SK-N-SH (cell line): ENCODE measurements around the gene LSS. TPM values are rescaled to one million over a fixed set of nuclear protein-coding genes. Genes with fewer than 3 reads are reported as not detected.

Experiments
- CTCF ChIA-PET: fragments of 300-600, 350-600 bp; formaldehyde crosslinking; extraction: SDS; loops from one replicate; lab custom pipeline; 2021; lab: Yijun Ruan, JAX
- POLR2A ChIA-PET: fragments of 350-600 bp; sonication (Branson Sonifier 250); formaldehyde crosslinking; extraction: SDS; loops from one replicate; lab custom pipeline; 2020; ENCODE audit warnings: antibody characterized with exemption, inconsistent platforms; lab: Yijun Ruan, JAX
- DNase-seq: peaks from one replicate; pipeline ENCODE4 v3.0.0; 2012
- H2AFZ ChIP-seq: fragments of 200-600 bp; sonication (generic); 2 replicates; pipeline ENCODE4 v1.8.1; 2016; ENCODE audit warnings: antibody characterized with exemption, mild to moderate bottlenecking, low read depth
- H3F3A ChIP-seq: fragments of 200-600 bp; sonication (generic); replicated peaks from 2 replicates; pipeline ENCODE3; 2016; ENCODE audit warnings: antibody characterized with exemption, mild to moderate bottlenecking; ENCODE audit not compliant: insufficient read depth
- H3K27ac ChIP-seq, 2 experiments: fragments of 200-500 bp in 1 of 2; fragments of 200-600 bp in 1 of 2; sonication (Bioruptor generic) in 1 of 2; sonication (generic), shearing (Covaris generic) in 1 of 2; 2 replicates each; pipeline versions ENCODE4 v1.5.1 to v1.6.1; 2014 to 2016; ENCODE audit warnings: low read depth in 2 of 2, inconsistent platforms in 1 of 2, low read length in 1 of 2, mild to moderate bottlenecking in 1 of 2, mixed read lengths in 1 of 2
- H3K27me3 ChIP-seq: fragments of 200-600 bp; sonication (generic), shearing (Covaris generic); 2 replicates; pipeline ENCODE4 v1.6.1; 2016; ENCODE audit warnings: mixed run types; ENCODE audit not compliant: insufficient read depth
- H3K36me3 ChIP-seq, 2 experiments: fragments of 200-500 bp in 1 of 2; fragments of 200-600 bp in 1 of 2; sonication (Bioruptor generic) in 1 of 2; sonication (generic) in 1 of 2; replicated peaks in 1 of 2; 2 replicates each; pipeline versions ENCODE3 to v1.5.1; 2014 to 2016; ENCODE audit warnings: low read length in 1 of 2, mild to moderate bottlenecking in 1 of 2; ENCODE audit not compliant: insufficient read depth in 2 of 2, control insufficient read depth in 1 of 2
- H3K4me1 ChIP-seq, 2 experiments: fragments of 200-500 bp in 1 of 2; fragments of 200-600 bp in 1 of 2; sonication (Bioruptor generic) in 1 of 2; sonication (generic), shearing (Covaris generic) in 1 of 2; 2 replicates each; pipeline versions ENCODE4 v1.5.1 to v1.6.1; 2014 to 2016; ENCODE audit warnings: low read depth in 1 of 2, low read length in 1 of 2, mixed run types in 1 of 2; ENCODE audit not compliant: insufficient read depth in 2 of 2, control insufficient read depth in 1 of 2
- H3K4me2 ChIP-seq: fragments of 200-600 bp; sonication (generic), shearing (Covaris generic); 2 replicates; pipeline ENCODE4 v1.6.1; 2017; ENCODE audit warnings: mixed run types
- H3K4me3 ChIP-seq, 2 experiments: fragments of 200-500 bp in 1 of 2; fragments of 200-600 bp in 1 of 2; sonication (Bioruptor generic) in 1 of 2; sonication (generic), shearing (Covaris generic) in 1 of 2; 2 replicates each; pipeline versions ENCODE4 v1.5.1 to v1.8.1; 2014 to 2016; ENCODE audit warnings: low read depth in 2 of 2, inconsistent platforms in 1 of 2, low read length in 1 of 2, mild to moderate bottlenecking in 1 of 2, mixed read lengths in 1 of 2, moderate library complexity in 1 of 2
- H3K79me2 ChIP-seq: fragments of 200-600 bp; sonication (generic); 2 replicates; pipeline ENCODE4 v1.8.1; 2017; ENCODE audit warnings: mild to moderate bottlenecking; ENCODE audit not compliant: insufficient read depth
- H3K9ac ChIP-seq: fragments of 200-600 bp; sonication (generic); 2 replicates; pipeline ENCODE4 v1.6.1; 2017; ENCODE audit warnings: mixed run types
- H3K9me2 ChIP-seq: fragments of 200-600 bp; sonication (generic); 2 replicates; pipeline ENCODE4 v1.6.1; 2017; ENCODE audit warnings: mixed run types
- H3K9me3 ChIP-seq: fragments of 200-600 bp; sonication (generic); 2 replicates; pipeline ENCODE4 v1.6.1; 2017; ENCODE audit warnings: mixed run types, mild to moderate bottlenecking, moderate library complexity
- H4K20me1 ChIP-seq: fragments of 200-600 bp; sonication (generic); 2 replicates; pipeline ENCODE4 v1.6.1; 2017; ENCODE audit warnings: mild to moderate bottlenecking, mixed run types; ENCODE audit not compliant: insufficient read depth
- CTCF ChIP-seq: fragments of 200-600 bp; sonication (generic); IDR thresholded peaks from 2 replicates; pipeline ENCODE4 v1.6.1; 2017; ENCODE audit warnings: antibody characterized with exemption, mild to moderate bottlenecking, moderate library complexity
- EP300 ChIP-seq, 2 experiments: IDR thresholded peaks; 2 replicates each; pipeline versions ENCODE4 v1.4.0 to v1.6.1; 2012; ENCODE audit warnings: borderline replicate concordance in 1 of 2, low read depth in 1 of 2, low read length in 1 of 2
- EZH2phosphoT487 ChIP-seq: fragments of 200-600 bp; sonication (generic); IDR thresholded peaks from 2 replicates; pipeline ENCODE4 v1.6.1; 2017; ENCODE audit warnings: low read depth, mixed run types, mild to moderate bottlenecking, antibody characterized with exemption, moderate library complexity, borderline replicate concordance
- FOXJ3 ChIP-seq: sonication (generic); formaldehyde crosslinking; IDR thresholded peaks from 2 replicates; pipeline ENCODE4 v1.5.1; 2020; ENCODE audit warnings: mild to moderate bottlenecking, missing genetic modification reagents
- JUND ChIP-seq: IDR thresholded peaks from 2 replicates; pipeline ENCODE4 v1.4.0; 2012
- MAX ChIP-seq: IDR thresholded peaks from 2 replicates; pipeline ENCODE4 v1.4.0; 2012; ENCODE audit warnings: low read depth
- MEF2A ChIP-seq: IDR thresholded peaks from 2 replicates; pipeline ENCODE4 v1.4.0; 2012; ENCODE audit warnings: low read depth, borderline replicate concordance
- NFIC ChIP-seq: IDR thresholded peaks from 2 replicates; pipeline ENCODE4 v1.4.0; 2012; ENCODE audit warnings: borderline replicate concordance
- NRF1 ChIP-seq: IDR thresholded peaks from 2 replicates; pipeline ENCODE4 v1.6.1; 2012; ENCODE audit warnings: low read depth, mild to moderate bottlenecking, low read length
- PBX3 ChIP-seq: IDR thresholded peaks from 2 replicates; pipeline ENCODE4; 2012
- POLR2AphosphoS5 ChIP-seq: IDR thresholded peaks from 2 replicates; pipeline ENCODE4 v1.6.1; 2012; ENCODE audit warnings: low read depth, low read length
- RAD21 ChIP-seq: IDR thresholded peaks from 2 replicates; pipeline ENCODE4 v1.6.1; 2012; ENCODE audit warnings: mild to moderate bottlenecking, low read length
- RCOR1 ChIP-seq: fragments of 150-350 bp; IDR thresholded peaks from 2 replicates; pipeline ENCODE4 v1.6.1; 2017; ENCODE audit warnings: antibody characterized with exemption, low read length
- REST ChIP-seq: IDR thresholded peaks from 2 replicates; pipeline ENCODE4 v1.6.1; 2012; ENCODE audit warnings: mild to moderate bottlenecking, low read depth, low read length, moderate library complexity
- RFX5 ChIP-seq: IDR thresholded peaks from 2 replicates; pipeline ENCODE4 v1.6.1; 2012; ENCODE audit warnings: mild to moderate bottlenecking, improper control_type of control experiment, low read length
- RXRA ChIP-seq: IDR thresholded peaks from 2 replicates; pipeline ENCODE4 v1.4.0; 2012; ENCODE audit warnings: low read depth, mild to moderate bottlenecking, borderline replicate concordance
- USF1 ChIP-seq: IDR thresholded peaks from 2 replicates; pipeline ENCODE4 v1.4.0; 2012; ENCODE audit warnings: low read depth, borderline replicate concordance
- ZBTB33 ChIP-seq: IDR thresholded peaks from 2 replicates; pipeline ENCODE4 v1.4.0; 2012; ENCODE audit warnings: low read depth, borderline replicate concordance
- whole genome bisulfite sequencing: methylation state at CpG from one replicate; pipeline ENCODE4 v1.1.6; 2017; ENCODE audit warnings: low lambda C conversion rate; 5-methylcytosine and 5-hydroxymethylcytosine counted together
- polyA plus RNA-seq, 3 experiments: library from polyadenylated mRNA; depleted of rRNA; stranded (reverse); fragments of >200 nt; gene quantifications; 2 replicates each; pipeline ENCODE4 v1.2.3, GENCODE V29; 2012

The LSS gene
- polyA plus RNA-seq, 1 of the 3 experiments (the other 2 are of a cell fraction): 38.7 TPM

GRCh38 chr21:46150491-46151121 lies 78.0 kb downstream of the LSS start (continued):
- TF ChIP-seq CTCF: no peak
- TF ChIP-seq NRF1: no peak

GRCh38 chr21:46150073-46150472 lies 78.5 kb downstream of the LSS start:
- H3K4me3 ChIP-seq: no peak overlapping the region
- peaks cover 0 to 4% of the 10 kb centered on the region in 2 experiments; a peak in 2 of 4 replicates for H3K4me1 ChIP-seq
- H3K27ac ChIP-seq: no peak overlapping the region
- H2AFZ ChIP-seq: no peak overlapping the region
- no peak overlapping the region for H3K4me2 ChIP-seq
- no peaks in the 10 kb centered on the region for H4K20me1 ChIP-seq
- no peaks in the 10 kb centered on the region for H3K9me3 ChIP-seq
- DNase-seq: no peak
- H3K27me3 ChIP-seq: no peaks in the 10 kb centered on the region
- TF ChIP-seq REST (no peak), JUND (no peak), ZBTB33 (no peak), USF1 (no peak), MEF2A (no peak), RCOR1 (no peak), RFX5 (no peak), NFIC (no peak), RXRA (no peak), EZH2phosphoT487 (no peak), POLR2AphosphoS5 (no peak), FOXJ3 (no peak), RAD21 (no peak), MAX (no peak), PBX3 (no peak), EP300 (IDR thresholded peaks at IDR 0.05; ENCODE audit: borderline replicate concordance in 1 of 2, low read depth in 1 of 2, low read length in 1 of 2) (no peak), NRF1 (no peak)
- H3K36me3 ChIP-seq: no peaks in the 10 kb centered on the region
- POLR2A ChIA-PET: no interaction called here
- H3K9me2 ChIP-seq: no peaks in the 10 kb centered on the region
- no peak overlapping the region for H3K9ac ChIP-seq
- 95% methylated on average over 11 of the region's 19 CpGs for WGBS
- H3F3A ChIP-seq: no peaks in the 10 kb centered on the region
- no peaks in the 10 kb centered on the region for H3K79me2 ChIP-seq
- CTCF ChIA-PET: interaction anchor here (1.1 to 1.6 kb wide), 4 partner anchors 9 to 177 kb away, joined by 3 read pairs; no protein-coding TSS in a partner anchor
